Fibroblast of peridontal ligament (primary cell): ENCODE data around the gene TSEN2.
A peak's percentile ranks its signal among the peaks of the same experiment; 100 is the strongest.
"Not testable (repeated sequence)": the region's sequence is repeated elsewhere in the genome, so short reads cannot be mapped to it uniquely, and the experiment has no call there.

Experiments
- DNase-seq: peaks from one replicate; pipeline ENCODE4 v3.0.0-alpha.2; 2010; ENCODE audit errors: extremely low read depth

The TSEN2 gene

GRCh38 chr3:12484198-12484982 lies at the start of gene TSEN2:
TSS of gene TSEN2 (plus strand) at chr3:12484480. CDS start at chr3:12489801, 5,321 bp downstream.
- DNase-seq: peak; percentile 92

- DNase-seq: peak; percentile 87
Observed at GRCh38 chr3:12436514-12437220, 47.6 kb upstream of the TSEN2 start.

DNA sequence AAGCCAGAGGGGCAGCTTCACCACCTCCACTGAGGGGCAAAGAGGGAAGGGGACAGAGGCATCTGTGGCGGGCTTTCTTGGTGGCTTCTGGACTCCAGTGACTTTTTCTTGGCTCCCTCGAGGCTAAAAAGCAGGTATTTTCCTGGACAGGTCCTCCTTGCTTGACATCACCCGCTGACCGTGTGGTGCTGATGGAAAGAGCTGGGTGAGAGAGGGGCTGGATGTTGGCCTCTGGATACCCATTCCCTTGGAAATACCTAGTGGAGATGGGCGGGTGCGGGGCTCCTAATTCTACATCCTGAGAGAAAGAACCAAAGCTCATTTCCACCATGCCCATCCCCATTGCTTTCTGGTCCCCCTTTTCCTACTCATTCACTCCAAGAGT lies 47.1 kb upstream of the TSEN2 start:
- DNase-seq: no peak

- no peak for DNase-seq
Observed at GRCh38 chr3:12437861-12438260, 46.4 kb upstream of the TSEN2 start.

- no peak for DNase-seq
Observed at GRCh38 chr3:12438318-12438717, 46.0 kb upstream of the TSEN2 start.

- DNase-seq: peak; percentile 9
Observed at GRCh38 chr3:12439161-12439940, 44.9 kb upstream of the TSEN2 start.

- DNase-seq: peak; percentile 85
Observed at GRCh38 chr3:12440927-12441714, 43.2 kb upstream of the TSEN2 start.

- DNase-seq: no peak
Observed at GRCh38 chr3:12442654-12443501, 41.4 kb upstream of the TSEN2 start.

GRCh38 chr3:12443781-12444522 lies 40.3 kb upstream of the TSEN2 start:
- DNase-seq: no peak

DNA sequence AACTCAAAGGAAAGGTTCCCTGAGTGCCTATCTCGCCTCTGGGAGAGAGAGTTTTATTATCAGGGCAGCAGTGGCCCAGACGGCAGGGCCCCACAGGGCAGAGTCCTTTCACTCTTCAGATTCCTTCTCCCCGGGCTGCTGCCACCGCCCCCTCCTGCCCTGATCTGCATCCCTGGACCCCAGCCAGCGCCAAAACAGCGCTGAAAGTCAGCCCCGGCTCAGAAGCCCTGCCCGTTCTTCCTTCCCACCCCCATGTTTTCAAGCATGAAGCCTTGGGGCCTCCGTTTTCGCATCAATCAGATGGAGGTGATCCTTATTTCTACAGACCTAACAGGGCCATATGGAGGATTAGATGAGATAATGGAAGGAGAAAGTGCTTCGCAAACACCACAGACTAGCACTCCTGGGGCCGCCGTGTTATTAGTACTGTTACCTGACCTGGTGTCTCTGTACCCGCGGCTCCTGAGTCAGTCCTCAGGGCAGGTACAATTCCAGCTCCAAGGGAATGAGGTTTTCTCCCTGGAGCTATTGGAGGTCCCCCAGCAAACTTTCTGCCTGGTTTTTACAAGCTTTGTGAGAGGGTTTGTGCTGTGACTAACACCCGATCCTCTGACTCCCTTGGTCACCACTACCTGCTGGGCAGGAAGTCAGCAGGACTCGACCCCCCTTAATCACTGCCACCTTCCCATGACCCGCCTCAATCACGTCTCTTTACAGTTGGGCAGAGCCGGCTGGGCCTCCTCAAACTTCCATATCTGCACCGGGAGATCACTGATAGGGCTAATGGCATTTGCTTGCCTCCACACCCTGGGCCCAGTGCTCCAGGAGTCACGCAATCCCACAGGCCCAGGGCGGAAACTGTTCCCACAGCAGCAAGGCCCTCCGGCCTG lies 39.5 kb upstream of the TSEN2 start:
- DNase-seq: no peak

- DNase-seq: no peak
Observed at GRCh38 chr3:12445523-12446240, 38.6 kb upstream of the TSEN2 start.

- DNase-seq: no peak
Observed at GRCh38 chr3:12446298-12446697, 38.0 kb upstream of the TSEN2 start.

- DNase-seq: no peak
Observed at GRCh38 chr3:12447075-12447474, 37.2 kb upstream of the TSEN2 start.

- not testable (repeated sequence) for DNase-seq
Observed at GRCh38 chr3:12448404-12449202, 35.7 kb upstream of the TSEN2 start.

DNA sequence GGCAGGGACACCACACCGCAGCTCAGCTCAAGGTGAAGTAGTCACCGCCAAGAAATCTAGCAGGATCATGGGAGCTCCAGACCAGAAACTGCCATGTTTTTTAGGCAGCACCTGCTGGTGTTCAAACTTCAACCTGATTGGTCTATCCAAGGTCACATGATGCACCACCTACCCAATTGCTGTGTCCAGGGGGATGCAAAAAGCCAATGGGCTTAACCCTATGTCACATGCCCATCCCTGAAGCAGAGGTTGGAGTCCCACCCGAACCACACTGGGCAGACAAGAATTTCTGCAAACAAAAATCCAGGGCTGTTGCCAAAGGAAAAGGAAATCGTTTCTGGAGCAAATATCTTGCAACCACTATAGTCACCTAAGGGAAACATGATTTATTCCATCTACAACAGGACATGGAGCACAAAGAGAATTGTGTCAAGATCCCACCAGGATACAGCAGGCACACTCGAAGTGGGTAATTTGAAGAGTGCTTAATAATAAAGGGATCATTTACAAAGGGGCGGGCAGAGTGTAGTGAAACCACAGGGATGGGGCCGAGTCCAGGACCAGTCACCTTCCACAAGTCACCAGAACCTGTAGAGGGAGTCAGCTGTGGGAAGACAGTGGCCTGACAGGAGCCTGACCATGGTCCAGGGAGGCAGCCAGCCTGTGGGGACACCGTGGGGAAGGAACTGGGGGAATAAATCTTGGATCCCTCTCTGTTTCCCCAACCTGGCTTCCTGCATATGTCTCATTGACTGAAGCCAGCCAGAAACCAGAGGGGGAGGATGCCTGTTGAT lies 34.2 kb upstream of the TSEN2 start:
- no peak for DNase-seq

DNA sequence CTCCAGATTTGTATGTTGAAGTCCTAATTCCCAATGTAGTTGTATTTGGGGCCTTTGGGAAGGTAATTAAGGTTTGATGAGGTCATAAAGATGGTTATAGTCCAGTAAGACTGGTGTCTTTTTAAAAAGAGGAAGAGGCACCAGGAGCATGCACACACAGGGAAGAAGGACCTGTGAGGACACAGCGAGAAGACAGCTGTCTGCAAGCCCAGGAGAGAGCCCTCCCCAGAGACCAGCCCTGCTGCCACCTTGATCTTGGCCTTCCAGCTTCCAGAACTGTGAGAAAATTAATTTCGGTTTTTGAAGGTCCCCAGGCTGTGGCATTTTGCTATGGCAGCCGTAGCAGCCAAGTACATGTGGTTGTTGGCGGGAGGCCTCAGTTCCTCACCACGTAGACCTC lies 32.8 kb upstream of the TSEN2 start:
- DNase-seq: no peak

DNA sequence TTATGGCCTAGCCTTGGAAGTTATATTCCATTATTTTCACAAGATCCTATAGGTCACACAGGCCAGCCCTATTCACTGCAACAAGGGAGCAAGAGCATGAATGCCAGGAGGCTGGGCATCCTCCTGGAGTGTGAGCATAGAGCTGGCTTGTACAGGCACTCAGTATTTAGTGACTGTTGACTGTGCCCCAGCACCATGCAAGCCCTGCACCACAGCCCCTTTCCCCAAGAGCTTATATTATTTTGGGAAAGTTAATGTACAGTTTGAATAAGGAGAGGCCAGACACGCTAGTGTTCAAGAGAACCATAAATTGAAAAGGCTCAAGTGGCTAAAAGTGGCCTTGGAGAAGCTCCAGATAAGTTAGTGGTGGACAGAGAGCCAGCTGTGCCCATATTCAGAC lies 32.3 kb upstream of the TSEN2 start:
- DNase-seq: no peak
